HG02884 (cell line): ENCODE data around the gene ADM.

Experiments used
- ATAC-seq: cut with Tn5 transposase; IDR thresholded peaks from one replicate; pipeline ENCODE4 v1.9.1; 2021; ENCODE audit warnings: mild to moderate bottlenecking, moderate library complexity; ENCODE audit not compliant: unreplicated experiment

The ADM gene

GRCh38 chr11:10327254-10327653 lies 22.4 kb downstream of the ADM start:
- no peak for ATAC-seq

- no peak for ATAC-seq
Measured at GRCh38 chr11:10328314-10329098, 23.6 kb downstream of the ADM start.

- no peak for ATAC-seq
Measured at GRCh38 chr11:10329356-10329755, 24.5 kb downstream of the ADM start.

- ATAC-seq: no peak
Measured at GRCh38 chr11:10329935-10330334, 25.1 kb downstream of the ADM start.

- no peak for ATAC-seq
Measured at GRCh38 chr11:10331548-10332289, 26.8 kb downstream of the ADM start.

- no peak for ATAC-seq
Measured at GRCh38 chr11:10333490-10333889, 28.6 kb downstream of the ADM start.

- ATAC-seq: no peak
Measured at GRCh38 chr11:10338287-10338686, 33.4 kb downstream of the ADM start.

GRCh38 chr11:10348650-10349280 lies 43.9 kb downstream of the ADM start:
- ATAC-seq: no peak

- no peak for ATAC-seq
Measured at GRCh38 chr11:10349281-10349665, 44.4 kb downstream of the ADM start.

- no peak for ATAC-seq
Measured at GRCh38 chr11:10349806-10350205, 44.9 kb downstream of the ADM start.

- ATAC-seq: no peak
Measured at GRCh38 chr11:10350334-10350733, 45.5 kb downstream of the ADM start.

- no peak for ATAC-seq
Measured at GRCh38 chr11:10351435-10351764, 46.5 kb downstream of the ADM start.

- ATAC-seq: no peak
Measured at GRCh38 chr11:10351765-10352641, 47.1 kb downstream of the ADM start.

GRCh38 chr11:10352921-10353550 lies 48.2 kb downstream of the ADM start:
- no peak for ATAC-seq

- ATAC-seq: no peak
Measured at GRCh38 chr11:10354389-10354788, 49.5 kb downstream of the ADM start.

GRCh38 chr11:10355257-10355661 lies 50.4 kb downstream of the ADM start:
- ATAC-seq: no peak

GRCh38 chr11:10356161-10356560 lies 51.3 kb downstream of the ADM start:
- no peak for ATAC-seq
